ENCODE measurements around the gene PPP1R9B. TPM values are rescaled to one million over a fixed set of nuclear protein-coding genes. Genes with fewer than 3 reads are reported as not detected.

The PPP1R9B gene
- total RNA-seq, 2 donors from 2014 or later, result 24.1 to 34.6 TPM

DNA sequence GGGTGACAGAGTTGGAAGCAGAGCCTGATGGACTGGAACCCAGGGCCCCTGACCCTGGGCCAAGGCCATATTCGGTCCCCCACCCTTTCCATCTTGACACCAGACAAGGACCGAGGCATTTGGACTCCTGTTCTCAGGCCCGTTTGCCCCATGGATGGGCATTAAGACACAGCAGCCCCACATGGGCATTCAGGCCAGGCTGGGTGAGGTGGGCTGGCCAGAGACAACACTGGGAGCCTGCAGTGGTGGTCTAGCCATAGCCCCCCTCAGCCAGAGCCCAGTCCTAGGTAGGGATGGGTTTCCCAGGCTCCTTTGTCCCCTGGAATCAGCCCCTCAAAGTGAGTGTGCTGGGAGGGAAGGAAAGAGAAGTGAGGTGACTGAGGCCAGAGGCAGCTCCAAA, 53.7 kb downstream of the PPP1R9B start:
- H3K9me3 ChIP-seq (ENCODE audit: control insufficient read depth, low read length), result no peaks in the 10 kb centered on the region
- H3K4me1 ChIP-seq (ENCODE audit: control insufficient read depth, insufficient read depth, low read length), result peaks cover 2% of the 10 kb centered on the region
- Mint-ChIP-seq H3K4me1 (peaks cover 32% of the 10 kb centered on the region), H3K9me3 (no peaks in the 10 kb centered on the region), H3K27ac (no peak overlapping the region), H3K4me3 (no peak overlapping the region), H3K27me3 (ENCODE audit: insufficient read depth) (peaks cover 8% of the 10 kb centered on the region), H3K36me3 (ENCODE audit: low read depth) (peaks cover 11% of the 10 kb centered on the region)
- no peaks in the 10 kb centered on the region for H3K27me3 ChIP-seq (ENCODE audit: control insufficient read depth, insufficient read depth, low read length, poor library complexity, severe bottlenecking)
- DNase-seq, result no peak
- no peak overlapping the region for H3K9ac ChIP-seq (ENCODE audit: extremely low read depth, low read length, poor library complexity, severe bottlenecking)
- WGBS, 2 experiments (ENCODE audit: insufficient coverage in 1 of 2, insufficient read length in 1 of 2), result 78 to 95% methylated on average over 1 to 3 of the region's 3 CpGs
- H3K36me3 ChIP-seq (ENCODE audit: control insufficient read depth, insufficient read depth, low read length), result peaks cover 8% of the 10 kb centered on the region
- H3K27ac ChIP-seq (ENCODE audit: low read depth, low read length), result no peak overlapping the region
- TF ChIP-seq, protein P1, sequence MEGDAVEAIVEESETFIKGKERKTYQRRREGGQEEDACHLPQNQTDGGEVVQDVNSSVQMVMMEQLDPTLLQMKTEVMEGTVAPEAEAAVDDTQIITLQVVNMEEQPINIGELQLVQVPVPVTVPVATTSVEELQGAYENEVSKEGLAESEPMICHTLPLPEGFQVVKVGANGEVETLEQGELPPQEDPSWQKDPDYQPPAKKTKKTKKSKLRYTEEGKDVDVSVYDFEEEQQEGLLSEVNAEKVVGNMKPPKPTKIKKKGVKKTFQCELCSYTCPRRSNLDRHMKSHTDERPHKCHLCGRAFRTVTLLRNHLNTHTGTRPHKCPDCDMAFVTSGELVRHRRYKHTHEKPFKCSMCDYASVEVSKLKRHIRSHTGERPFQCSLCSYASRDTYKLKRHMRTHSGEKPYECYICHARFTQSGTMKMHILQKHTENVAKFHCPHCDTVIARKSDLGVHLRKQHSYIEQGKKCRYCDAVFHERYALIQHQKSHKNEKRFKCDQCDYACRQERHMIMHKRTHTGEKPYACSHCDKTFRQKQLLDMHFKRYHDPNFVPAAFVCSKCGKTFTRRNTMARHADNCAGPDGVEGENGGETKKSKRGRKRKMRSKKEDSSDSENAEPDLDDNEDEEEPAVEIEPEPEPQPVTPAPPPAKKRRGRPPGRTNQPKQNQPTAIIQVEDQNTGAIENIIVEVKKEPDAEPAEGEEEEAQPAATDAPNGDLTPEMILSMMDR (conservative IDR thresholded peaks at IDR 0.05), result no peak
- no peak overlapping the region for H3K4me3 ChIP-seq (ENCODE audit: low read length)

DNA sequence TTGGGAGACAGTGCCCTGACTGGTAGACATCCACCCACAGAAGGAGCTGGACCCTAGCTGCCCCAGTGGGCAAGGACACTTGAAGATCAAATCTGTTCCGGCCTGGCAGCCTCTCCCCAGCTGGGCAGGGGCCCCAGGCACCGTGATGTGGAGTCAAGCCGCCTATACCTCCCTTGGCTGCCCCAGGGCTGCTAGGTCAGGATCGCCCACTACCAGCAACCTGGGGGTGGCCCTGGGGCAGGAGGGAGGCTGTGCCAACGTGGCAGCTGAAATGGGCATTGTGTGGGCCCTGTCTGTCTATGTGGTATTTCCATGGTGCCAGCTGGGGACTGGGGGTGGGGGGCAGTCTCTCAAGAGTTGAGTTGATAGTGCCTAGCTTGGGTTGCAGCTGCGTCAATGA, 54.4 kb downstream of the PPP1R9B start:
- TF ChIP-seq, protein P1 (conservative IDR thresholded peaks at IDR 0.05), result no peak
- Mint-ChIP-seq H3K4me3 (peak overlapping the region; percentile 91), H3K36me3 (ENCODE audit: low read depth) (peaks cover 11% of the 10 kb centered on the region), H3K27me3 (ENCODE audit: insufficient read depth) (peaks cover 11% of the 10 kb centered on the region), H3K9me3 (no peaks in the 10 kb centered on the region), H3K4me1 (peaks cover 26% of the 10 kb centered on the region), H3K27ac (peak overlapping the region; percentile 94)
- H3K9ac ChIP-seq (ENCODE audit: extremely low read depth, low read length, poor library complexity, severe bottlenecking), result peak overlapping the region; percentile 66
- H3K27me3 ChIP-seq (ENCODE audit: control insufficient read depth, insufficient read depth, low read length, poor library complexity, severe bottlenecking), result no peaks in the 10 kb centered on the region
- no peaks in the 10 kb centered on the region for H3K9me3 ChIP-seq (ENCODE audit: control insufficient read depth, low read length)
- H3K36me3 ChIP-seq (ENCODE audit: control insufficient read depth, insufficient read depth, low read length), result peaks cover 8% of the 10 kb centered on the region
- no peaks in the 10 kb centered on the region for H3K4me1 ChIP-seq (ENCODE audit: control insufficient read depth, insufficient read depth, low read length)
- DNase-seq, result no peak
- WGBS, 2 experiments (ENCODE audit: insufficient coverage in 1 of 2, insufficient read length in 1 of 2), result 40 to 65% methylated on average over 3 to 6 of the region's 6 CpGs
- H3K4me3 ChIP-seq (ENCODE audit: low read length), result peak overlapping the region; percentile 89
- H3K27ac ChIP-seq (ENCODE audit: low read depth, low read length), result no peak overlapping the region

DNA sequence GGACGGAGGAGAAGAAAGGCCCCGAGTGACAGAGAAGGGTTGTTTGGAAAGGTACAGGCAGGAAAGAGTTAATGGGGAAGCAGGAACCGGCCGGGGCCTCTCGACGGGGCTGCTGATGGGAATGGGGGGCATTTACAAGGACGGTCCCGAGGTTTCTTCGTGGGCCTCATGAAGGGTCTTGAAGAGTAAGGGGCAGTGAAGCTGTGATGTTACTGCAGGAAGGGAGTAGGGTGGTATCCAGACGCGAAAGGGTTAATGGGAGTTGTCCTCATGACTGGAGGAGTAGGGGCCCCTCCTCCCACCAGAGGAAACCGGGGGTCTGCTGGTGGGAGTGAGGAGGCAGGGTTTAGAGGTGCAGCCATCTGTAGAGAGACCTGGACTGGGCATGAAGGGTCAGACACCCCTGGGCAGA, 54.8 kb downstream of the PPP1R9B start:
- no peak overlapping the region for H3K27ac ChIP-seq (ENCODE audit: low read depth, low read length)

More for the DNA sequence above, 54.8 kb downstream of the PPP1R9B start:
- H3K36me3 ChIP-seq (ENCODE audit: control insufficient read depth, insufficient read depth, low read length), result peaks cover 8% of the 10 kb centered on the region
- H3K9me3 ChIP-seq (ENCODE audit: control insufficient read depth, low read length), result no peaks in the 10 kb centered on the region
- H3K4me1 Mint-ChIP-seq, result peaks cover 21% of the 10 kb centered on the region
- peaks cover 10% of the 10 kb centered on the region for H3K36me3 Mint-ChIP-seq (ENCODE audit: low read depth)
- 1 to 5% methylated on average over 9 to 12 of the region's 12 CpGs for WGBS, 2 experiments (ENCODE audit: insufficient coverage in 1 of 2, insufficient read length in 1 of 2)
- peaks cover 15% of the 10 kb centered on the region for H3K27me3 Mint-ChIP-seq (ENCODE audit: insufficient read depth)
- TF ChIP-seq, protein P1 (conservative IDR thresholded peaks at IDR 0.05), result no peak
- H3K4me3 Mint-ChIP-seq, result peak overlapping the region; percentile 91
- peak overlapping the region; percentile 89 for H3K4me3 ChIP-seq (ENCODE audit: low read length)
- H3K27me3 ChIP-seq (ENCODE audit: control insufficient read depth, insufficient read depth, low read length, poor library complexity, severe bottlenecking), result no peaks in the 10 kb centered on the region
- peak overlapping the region; percentile 94 for H3K27ac Mint-ChIP-seq
- DNase-seq, result peak; percentile 77
- H3K9ac ChIP-seq (ENCODE audit: extremely low read depth, low read length, poor library complexity, severe bottlenecking), result peak overlapping the region; percentile 66
- no peaks in the 10 kb centered on the region for H3K4me1 ChIP-seq (ENCODE audit: control insufficient read depth, insufficient read depth, low read length)
- no peaks in the 10 kb centered on the region for H3K9me3 Mint-ChIP-seq
